ENCODE measurements around the gene NEU1. TPM values are rescaled to one million over a fixed set of nuclear protein-coding genes. Genes with fewer than 3 reads are reported as not detected.

NEU1 gene
- total RNA-seq, 2 donors from 2014 or later, result 26.8 to 31.8 TPM

Other genes with a start within 250 kb of the NEU1 start
- gene AIF1, start 247.6 kb downstream of the NEU1 start, total RNA-seq, result 10 to 100 TPM; 17.0 to 37.4 TPM
- 100 to 1,000 TPM in 1 of 2 donors, 10 to 100 TPM in 1; 85.0 to 108 TPM for gene PRRC2A, start 242.1 kb downstream of the NEU1 start, total RNA-seq
- 100 to 1,000 TPM; 206 to 294 TPM for gene BAG6, start 210.2 kb downstream of the NEU1 start, total RNA-seq
- gene APOM, start 206.9 kb downstream of the NEU1 start, total RNA-seq, result 1 to 10 TPM; 1.4 to 1.7 TPM
- 10 to 100 TPM; 17.5 to 20.1 TPM for gene C6orf47, start 202.0 kb downstream of the NEU1 start, total RNA-seq
- gene GPANK1, start 197.8 kb downstream of the NEU1 start, total RNA-seq, result 10 to 100 TPM; 12.3 to 15.7 TPM
- 100 to 1,000 TPM in 1 of 2 donors, 10 to 100 TPM in 1; 84.8 to 116 TPM for gene CSNK2B, start 196.7 kb downstream of the NEU1 start, total RNA-seq
- 1 to 10 TPM; 3.2 to 8.8 TPM for gene LY6G5B, start 192.8 kb downstream of the NEU1 start, total RNA-seq
- gene LY6G5C, start 181.8 kb downstream of the NEU1 start, total RNA-seq, result 1 to 10 TPM; 2.2 to 2.5 TPM
- gene ABHD16A, start 159.5 kb downstream of the NEU1 start, total RNA-seq, result 10 to 100 TPM; 33.5 to 36.3 TPM
- not detected for gene LY6G6F, start 156.0 kb downstream of the NEU1 start, total RNA-seq
- gene LY6G6D, start 147.5 kb downstream of the NEU1 start, total RNA-seq, result not detected
- not detected for gene LY6G6C, start 141.1 kb downstream of the NEU1 start, total RNA-seq
- under 1 TPM; 0.39 to 0.41 TPM for gene MPIG6B, start 139.4 kb downstream of the NEU1 start, total RNA-seq
- 10 to 100 TPM; 55.6 to 56.2 TPM for gene DDAH2, start 133.5 kb downstream of the NEU1 start, total RNA-seq
- 100 to 1,000 TPM; 151 to 196 TPM for gene CLIC1, start 126.3 kb downstream of the NEU1 start, total RNA-seq
- 1 to 10 TPM; 2.6 to 3.0 TPM for gene MSH5, start 122.8 kb downstream of the NEU1 start, total RNA-seq
- gene SAPCD1, start 100.2 kb downstream of the NEU1 start, total RNA-seq, result under 1 TPM; 0.71 to 0.73 TPM
- gene VWA7, start 85.5 kb downstream of the NEU1 start, total RNA-seq, result 1 to 10 TPM; 4.8 to 6.2 TPM
- 10 to 100 TPM; 24.8 to 39.3 TPM for gene VARS1, start 67.1 kb downstream of the NEU1 start, total RNA-seq
- 10 to 100 TPM; 24.3 to 29.4 TPM for gene LSM2, start 55.9 kb downstream of the NEU1 start, total RNA-seq
- gene HSPA1L, start 47.5 kb downstream of the NEU1 start, total RNA-seq, result 1 to 10 TPM; 1.1 to 2.6 TPM
- 100 to 1,000 TPM; 197 to 288 TPM for gene HSPA1A, start 47.3 kb downstream of the NEU1 start, total RNA-seq
- gene HSPA1B, start 35.1 kb downstream of the NEU1 start, total RNA-seq, result 100 to 1,000 TPM; 142 to 192 TPM
- not detected for gene SLC44A4, start 16.2 kb upstream of the NEU1 start, total RNA-seq
- gene EHMT2, start 34.9 kb upstream of the NEU1 start, total RNA-seq, result 10 to 100 TPM; 12.9 to 20.2 TPM
- gene ZBTB12, start 39.3 kb upstream of the NEU1 start, total RNA-seq, result 1 to 10 TPM; 2.5 to 4.6 TPM
- gene C2, start 64.9 kb upstream of the NEU1 start, total RNA-seq, result 10 to 100 TPM; 12.3 to 30.0 TPM
- gene CFB, start 83.3 kb upstream of the NEU1 start, total RNA-seq, result 100 to 1,000 TPM in 1 of 2 donors, 10 to 100 TPM in 1; 50.3 to 113 TPM
- 10 to 100 TPM; 39.8 to 53.7 TPM for gene NELFE, start 96.2 kb upstream of the NEU1 start, total RNA-seq
- gene SKIC2, start 96.4 kb upstream of the NEU1 start, total RNA-seq, result 10 to 100 TPM; 36.8 to 45.1 TPM
- 10 to 100 TPM; 12.8 to 20.9 TPM for gene DXO, start 109.3 kb upstream of the NEU1 start, total RNA-seq
- gene C4A, start 119.2 kb upstream of the NEU1 start, total RNA-seq, result 100 to 1,000 TPM; 199 to 206 TPM
- 100 to 1,000 TPM; 177 to 235 TPM for gene C4B, start 152.0 kb upstream of the NEU1 start, total RNA-seq
- 10 to 100 TPM in 1 of 2 donors, 1 to 10 TPM in 1; 2.0 to 10.3 TPM for gene CYP21A2, start 175.6 kb upstream of the NEU1 start, total RNA-seq
- gene TNXB, start 246.5 kb upstream of the NEU1 start, total RNA-seq, result 100 to 1,000 TPM; 143 to 158 TPM